Astrocyte (in vitro differentiated cells and primary cell): ENCODE data around the gene TMEM63C.

Source experiments
- EZH2 ChIP-seq: IDR thresholded peaks from 2 replicates; pipeline ENCODE4 v1.6.1; 2012; ENCODE audit warnings: mild to moderate bottlenecking, low read length, inconsistent platforms; ENCODE audit not compliant: insufficient read depth
- TF ChIP-seq, protein P1 (sequence below): IDR thresholded peaks from 2 replicates; pipeline ENCODE4 v1.5.1; 2011; ENCODE audit warnings: low read depth, mild to moderate bottlenecking, inconsistent platforms, low read length, moderate library complexity; ENCODE audit not compliant: insufficient read depth

DNA sequence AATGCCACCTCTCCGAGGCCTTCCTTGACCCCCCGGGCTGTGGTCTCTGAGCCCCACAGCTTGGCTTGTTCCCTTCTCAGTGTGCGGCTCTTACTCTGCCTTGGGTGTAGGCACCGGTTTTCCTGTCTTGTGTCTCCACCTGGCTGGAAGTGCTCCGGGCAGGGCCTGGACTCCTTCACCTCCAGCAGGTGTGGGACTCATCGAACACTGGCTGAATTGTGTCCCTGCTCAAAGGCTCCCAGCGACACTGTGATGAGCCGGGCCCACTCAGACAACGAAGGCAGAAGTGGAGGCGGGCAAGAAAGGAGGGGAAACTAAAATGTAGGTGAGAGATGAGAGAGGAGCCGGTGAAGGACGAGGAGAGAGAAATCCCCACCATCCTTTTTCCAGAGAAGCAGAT, 18.0 kb downstream of the TMEM63C start:
- TF ChIP-seq, protein P1, sequence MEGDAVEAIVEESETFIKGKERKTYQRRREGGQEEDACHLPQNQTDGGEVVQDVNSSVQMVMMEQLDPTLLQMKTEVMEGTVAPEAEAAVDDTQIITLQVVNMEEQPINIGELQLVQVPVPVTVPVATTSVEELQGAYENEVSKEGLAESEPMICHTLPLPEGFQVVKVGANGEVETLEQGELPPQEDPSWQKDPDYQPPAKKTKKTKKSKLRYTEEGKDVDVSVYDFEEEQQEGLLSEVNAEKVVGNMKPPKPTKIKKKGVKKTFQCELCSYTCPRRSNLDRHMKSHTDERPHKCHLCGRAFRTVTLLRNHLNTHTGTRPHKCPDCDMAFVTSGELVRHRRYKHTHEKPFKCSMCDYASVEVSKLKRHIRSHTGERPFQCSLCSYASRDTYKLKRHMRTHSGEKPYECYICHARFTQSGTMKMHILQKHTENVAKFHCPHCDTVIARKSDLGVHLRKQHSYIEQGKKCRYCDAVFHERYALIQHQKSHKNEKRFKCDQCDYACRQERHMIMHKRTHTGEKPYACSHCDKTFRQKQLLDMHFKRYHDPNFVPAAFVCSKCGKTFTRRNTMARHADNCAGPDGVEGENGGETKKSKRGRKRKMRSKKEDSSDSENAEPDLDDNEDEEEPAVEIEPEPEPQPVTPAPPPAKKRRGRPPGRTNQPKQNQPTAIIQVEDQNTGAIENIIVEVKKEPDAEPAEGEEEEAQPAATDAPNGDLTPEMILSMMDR: no peak
- no peak for TF ChIP-seq EZH2
